Right ventricle myocardium superior (tissue), 1 donor: ENCODE results near the gene ADAMTS4. TPM values are rescaled to one million over a fixed set of nuclear protein-coding genes. Genes with fewer than 3 reads are reported as not detected.

Experiments
- ATAC-seq: fragments of 200-7000 bp; cut with Tn5 transposase; one replicate; pipeline ENCODE4 v1.9.1; 2020; ENCODE audit warnings: mild to moderate bottlenecking; ENCODE audit not compliant: poor library complexity
- DNase-seq: peaks from one replicate; pipeline ENCODE4 v3.0.0-alpha.2; 2020
- intact Hi-C: fragments of 100-400 bp; cut with DNase I; formaldehyde crosslinking; loops from one replicate; pipeline ENCODE4 v1.11.2; 2022
- total RNA-seq: library from RNA; stranded (reverse); fragmentation: NEBNext Ultra II Directional; extraction: Animal tissue kit (Norgen Biotek cat#: 25700); gene quantifications from one replicate; pipeline ENCODE4 v1.2.1, GENCODE V29; 2021
- donor health status: DM: no; HTN: yes; CAD: no; lungs with severe emphysema.

The ADAMTS4 gene
- total RNA-seq, 1 donor from 2014 or later: 7.0 TPM

- DNase-seq (no peak), ATAC-seq (no peak)
- intact Hi-C loops: no loop called here
Measured at GRCh38 chr1:161223805-161224694, 25.2 kb upstream of the ADAMTS4 start.

GRCh38 chr1:161222175-161223019, 23.5 kb upstream of the ADAMTS4 start:
- DNase-seq: no peak

GRCh38 chr1:161220002-161220401, 21.1 kb upstream of the ADAMTS4 start:
- DNase-seq (no peak), ATAC-seq (no peak)
- intact Hi-C loops: no loop called here

More at GRCh38 chr1:161222175-161223019, 23.5 kb upstream of the ADAMTS4 start:
- intact Hi-C loops: no loop called here
- ATAC-seq: no peak

- intact Hi-C loops: no loop called here
- ATAC-seq (no peak), DNase-seq (no peak)
Measured at GRCh38 chr1:161219078-161219892, 20.4 kb upstream of the ADAMTS4 start.

- intact Hi-C loops: no loop called here
- DNase-seq (no peak), ATAC-seq (no peak)
Measured at GRCh38 chr1:161218301-161219077, 19.6 kb upstream of the ADAMTS4 start.

- ATAC-seq (no peak), DNase-seq (no peak)
- intact Hi-C loops: no loop called here
Measured at GRCh38 chr1:161217831-161218230, 19.0 kb upstream of the ADAMTS4 start.

- peak; percentile 62 for ATAC-seq
- intact Hi-C loops: no loop called here
- no peak for DNase-seq
Measured at GRCh38 chr1:161216945-161217712, 18.3 kb upstream of the ADAMTS4 start.

GRCh38 chr1:161215076-161215475, 16.2 kb upstream of the ADAMTS4 start, which contains the start of gene FCER1G:
FCER1G (plus strand) TSS chr1:161215295; CDS start chr1:161215322, 27 bp downstream.
- ATAC-seq (peak; percentile 60), DNase-seq (peak; percentile 81)
- intact Hi-C loops: no loop called here

- intact Hi-C loops: no loop called here
- DNase-seq (no peak), ATAC-seq (peak; percentile 19)
Measured at GRCh38 chr1:161214369-161214768, 15.5 kb upstream of the ADAMTS4 start.

- peak; percentile 82 for DNase-seq
- ATAC-seq: peak; percentile 72
- intact Hi-C loops: no loop called here
Measured at GRCh38 chr1:161209790-161210409, 11.0 kb upstream of the ADAMTS4 start.

GRCh38 chr1:161207173-161207572, 8.3 kb upstream of the ADAMTS4 start:
- intact Hi-C loops: no loop called here
- DNase-seq: peak; percentile 59
- peak; percentile 67 for ATAC-seq

- DNase-seq (peak; percentile 48), ATAC-seq (peak; percentile 28)
- intact Hi-C loops: no loop called here
Measured at GRCh38 chr1:161206411-161207140, 7.7 kb upstream of the ADAMTS4 start.

GRCh38 chr1:161201836-161202712, 3.2 kb upstream of the ADAMTS4 start, which contains the start of gene NDUFS2:
NDUFS2 (plus strand) TSS chr1:161202367; CDS start chr1:161202386, 19 bp downstream.
- intact Hi-C loops: no loop called here
- DNase-seq: peak; percentile 98
- ATAC-seq: peak; percentile 87

- ATAC-seq (peak; percentile 32), DNase-seq (peak; percentile 65)
- intact Hi-C loops: no loop called here
Measured at GRCh38 chr1:161200992-161201835, 2.4 kb upstream of the ADAMTS4 start.
